VCaP (cell line): Measurements from ENCODE around the gene EPB42.

Experiments used
- H3K27ac ChIP-seq: fragments of 450-650 bp; 2 replicates; pipeline ENCODE4 v1.5.1; 2017
- TF ChIP-seq, protein P1 (sequence below): fragments of 450-650 bp; conservative IDR thresholded peaks from 2 replicates; pipeline ENCODE4 v1.5.1; 2017; ENCODE audit warnings: mild to moderate bottlenecking, moderate library complexity

Gene EPB42

DNA sequence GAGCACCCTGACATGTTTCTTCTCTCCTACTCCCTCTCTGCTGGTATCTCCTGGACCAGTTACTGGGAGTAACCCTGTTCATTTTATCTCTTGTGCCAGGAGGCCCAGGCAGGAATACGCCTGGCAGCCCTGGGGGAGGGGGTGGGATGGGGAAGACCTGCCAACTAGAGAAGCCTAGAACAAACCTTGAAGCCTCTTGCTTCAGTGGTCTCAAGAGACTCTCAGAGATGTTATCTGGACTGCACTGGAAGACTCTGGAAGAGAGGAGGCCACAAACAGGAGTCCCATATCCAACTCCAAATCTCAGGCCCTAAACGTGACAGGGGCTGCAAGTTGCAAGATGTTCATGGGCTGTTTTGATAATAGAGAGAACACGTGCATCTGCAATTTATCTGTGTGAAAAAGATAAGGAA, at the start of gene EPB42:
TSS of gene EPB42 (minus strand) at position 28 of the 413 bp plus-strand sequence. CDS start 193 bp downstream, outside the sequence.
- TF ChIP-seq, protein P1, sequence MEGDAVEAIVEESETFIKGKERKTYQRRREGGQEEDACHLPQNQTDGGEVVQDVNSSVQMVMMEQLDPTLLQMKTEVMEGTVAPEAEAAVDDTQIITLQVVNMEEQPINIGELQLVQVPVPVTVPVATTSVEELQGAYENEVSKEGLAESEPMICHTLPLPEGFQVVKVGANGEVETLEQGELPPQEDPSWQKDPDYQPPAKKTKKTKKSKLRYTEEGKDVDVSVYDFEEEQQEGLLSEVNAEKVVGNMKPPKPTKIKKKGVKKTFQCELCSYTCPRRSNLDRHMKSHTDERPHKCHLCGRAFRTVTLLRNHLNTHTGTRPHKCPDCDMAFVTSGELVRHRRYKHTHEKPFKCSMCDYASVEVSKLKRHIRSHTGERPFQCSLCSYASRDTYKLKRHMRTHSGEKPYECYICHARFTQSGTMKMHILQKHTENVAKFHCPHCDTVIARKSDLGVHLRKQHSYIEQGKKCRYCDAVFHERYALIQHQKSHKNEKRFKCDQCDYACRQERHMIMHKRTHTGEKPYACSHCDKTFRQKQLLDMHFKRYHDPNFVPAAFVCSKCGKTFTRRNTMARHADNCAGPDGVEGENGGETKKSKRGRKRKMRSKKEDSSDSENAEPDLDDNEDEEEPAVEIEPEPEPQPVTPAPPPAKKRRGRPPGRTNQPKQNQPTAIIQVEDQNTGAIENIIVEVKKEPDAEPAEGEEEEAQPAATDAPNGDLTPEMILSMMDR = no peak
- H3K27ac ChIP-seq = no peak within 1 kb of the TSS

DNA sequence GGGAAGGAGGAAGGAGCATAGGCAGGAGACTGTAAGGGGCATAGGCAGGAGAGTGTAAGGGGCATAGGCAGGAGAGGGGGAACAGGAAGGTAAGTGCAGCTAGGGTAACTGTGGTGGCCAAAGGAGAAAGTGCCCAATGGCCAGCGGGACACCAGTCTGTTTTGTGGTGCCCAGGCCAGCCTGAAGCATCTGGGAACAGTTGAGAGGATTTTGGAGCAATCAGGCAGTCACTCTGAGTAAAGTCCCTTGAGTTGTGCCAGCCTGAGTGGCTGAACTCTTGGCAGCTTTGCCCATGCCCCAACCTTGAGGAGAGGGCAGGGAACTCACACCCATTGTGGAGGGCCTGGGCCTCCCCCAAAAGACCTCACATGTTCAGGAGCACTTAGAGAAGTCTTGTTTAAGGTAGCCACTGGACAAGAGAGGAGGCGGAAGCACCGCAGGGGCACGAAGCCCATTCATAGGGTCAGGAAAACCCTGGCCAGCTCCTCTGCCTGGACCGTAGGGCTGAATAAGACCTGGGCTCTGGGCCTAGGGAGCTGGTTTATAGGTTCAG, 49.4 kb upstream of the EPB42 start:
- TF ChIP-seq, protein P1 = no peak
- no peak overlapping the region for H3K27ac ChIP-seq

DNA sequence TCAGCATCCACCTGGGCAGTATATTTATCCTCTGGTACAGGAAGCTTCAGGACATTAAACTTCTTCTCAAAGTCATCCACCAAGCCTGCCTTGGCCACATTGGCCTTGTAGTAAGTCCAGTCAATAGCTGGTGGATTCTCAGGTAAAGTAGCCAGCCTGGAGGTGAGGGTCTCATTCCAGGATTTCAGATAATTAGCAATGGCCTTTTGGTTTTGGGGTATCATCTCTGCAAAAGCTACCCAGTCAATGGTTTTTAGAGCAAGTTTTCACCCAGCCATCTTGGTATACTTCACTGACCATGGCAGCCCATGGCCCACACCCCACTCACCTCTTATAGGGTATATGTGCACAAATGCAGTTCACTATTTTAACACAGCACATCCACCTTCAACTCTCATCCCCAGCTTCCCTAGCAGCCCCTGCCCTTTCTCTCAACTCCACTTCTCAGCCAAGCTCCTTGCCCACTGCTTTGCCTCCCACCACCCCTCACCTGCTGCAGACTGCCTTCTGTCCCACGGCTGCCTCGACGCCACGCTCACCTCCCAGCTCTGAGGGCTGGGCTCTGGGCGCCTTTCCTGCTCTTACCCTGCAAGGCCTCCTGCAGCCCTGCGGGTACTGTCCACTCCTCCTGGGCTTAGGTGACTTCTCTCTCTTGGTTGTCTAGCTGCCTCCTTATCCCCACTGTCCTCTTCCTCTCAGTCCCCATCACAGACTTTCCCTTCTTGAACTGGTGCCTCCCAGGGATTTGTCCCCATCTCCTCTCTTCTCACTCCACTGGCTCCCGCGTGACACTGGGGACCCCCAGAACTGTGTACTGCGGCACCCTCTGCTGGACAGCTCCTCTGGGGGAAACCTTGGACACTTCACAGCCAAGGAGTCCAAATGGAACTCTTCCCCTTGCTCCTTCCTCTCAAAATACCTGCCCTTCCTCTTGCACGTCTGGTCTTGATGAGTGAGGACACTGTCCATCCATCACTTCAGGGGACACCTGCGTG, 47.6 kb upstream of the EPB42 start:
- TF ChIP-seq, protein P1 = no peak
- no peak overlapping the region for H3K27ac ChIP-seq

DNA sequence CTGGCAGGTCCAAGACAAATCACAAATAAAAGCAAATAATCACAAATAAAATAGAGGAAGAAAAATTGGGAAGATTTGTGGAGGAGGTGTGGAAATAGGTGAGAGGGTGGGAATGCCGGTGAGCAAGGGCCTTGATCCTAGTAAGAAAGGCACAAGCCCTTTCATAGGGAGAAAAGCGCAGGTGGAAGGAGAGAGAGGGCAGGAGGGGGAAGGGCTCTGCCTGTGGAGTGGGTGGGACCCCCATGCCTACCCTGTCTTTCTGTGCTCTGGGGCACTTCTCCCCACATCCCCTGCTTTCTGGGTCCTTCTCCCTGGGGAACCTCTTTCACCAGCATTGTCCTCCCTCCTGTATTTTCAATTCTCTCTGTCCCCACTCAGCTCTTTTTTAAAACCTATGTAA, 46.6 kb upstream of the EPB42 start:
- TF ChIP-seq, protein P1 = no peak
- H3K27ac ChIP-seq = no peak overlapping the region

DNA sequence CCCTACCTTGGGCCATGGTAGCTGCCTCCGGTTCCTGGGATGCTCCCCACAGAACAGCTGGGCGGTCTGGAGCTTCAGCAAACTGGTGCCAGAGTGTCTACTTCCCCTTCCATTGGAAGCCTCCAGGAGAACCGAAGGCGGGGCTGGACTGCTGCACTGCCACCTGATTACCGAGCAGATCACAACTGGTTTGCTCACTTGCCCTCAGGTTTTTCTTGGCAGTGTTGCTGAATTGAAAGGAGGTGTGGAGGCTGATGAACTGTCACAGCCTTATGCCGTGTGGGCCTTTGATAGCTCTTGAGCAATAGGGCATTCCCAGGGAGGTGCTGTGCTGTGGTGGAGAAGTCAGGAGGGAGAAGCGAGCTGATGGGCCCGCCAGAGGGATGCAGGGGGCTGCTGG, 46.0 kb upstream of the EPB42 start, which contains the start of gene TGM5:
TSS of gene TGM5 (minus strand) at position 95 of the 400 bp plus-strand sequence. CDS start at position 16, 79 bp downstream.
- H3K27ac ChIP-seq = no peak within 1 kb of the TSS

DNA sequence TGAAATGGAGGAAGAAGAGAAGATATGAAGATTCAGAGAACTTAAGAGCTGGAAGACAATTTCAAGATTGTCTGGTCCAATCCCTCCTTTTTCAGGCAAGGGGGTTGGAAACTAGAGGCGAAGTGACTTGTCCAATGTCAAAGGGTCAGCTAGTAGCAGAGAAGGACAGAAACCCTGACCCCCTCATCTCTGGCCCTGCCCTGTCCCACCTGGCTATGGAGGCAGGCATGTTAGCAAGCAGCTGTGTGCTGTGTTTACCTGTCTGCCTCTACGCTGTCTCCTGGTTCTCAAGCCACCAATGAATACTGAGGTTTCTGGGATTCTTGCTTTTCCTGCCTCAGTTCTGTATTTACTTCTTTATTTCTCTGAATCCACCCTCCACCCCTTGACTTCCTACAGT, 45.6 kb upstream of the EPB42 start:
- TF ChIP-seq, protein P1 = no peak

More for the DNA sequence above, 46.0 kb upstream of the EPB42 start, which contains the start of gene TGM5:
- TF ChIP-seq, protein P1 = no peak

DNA sequence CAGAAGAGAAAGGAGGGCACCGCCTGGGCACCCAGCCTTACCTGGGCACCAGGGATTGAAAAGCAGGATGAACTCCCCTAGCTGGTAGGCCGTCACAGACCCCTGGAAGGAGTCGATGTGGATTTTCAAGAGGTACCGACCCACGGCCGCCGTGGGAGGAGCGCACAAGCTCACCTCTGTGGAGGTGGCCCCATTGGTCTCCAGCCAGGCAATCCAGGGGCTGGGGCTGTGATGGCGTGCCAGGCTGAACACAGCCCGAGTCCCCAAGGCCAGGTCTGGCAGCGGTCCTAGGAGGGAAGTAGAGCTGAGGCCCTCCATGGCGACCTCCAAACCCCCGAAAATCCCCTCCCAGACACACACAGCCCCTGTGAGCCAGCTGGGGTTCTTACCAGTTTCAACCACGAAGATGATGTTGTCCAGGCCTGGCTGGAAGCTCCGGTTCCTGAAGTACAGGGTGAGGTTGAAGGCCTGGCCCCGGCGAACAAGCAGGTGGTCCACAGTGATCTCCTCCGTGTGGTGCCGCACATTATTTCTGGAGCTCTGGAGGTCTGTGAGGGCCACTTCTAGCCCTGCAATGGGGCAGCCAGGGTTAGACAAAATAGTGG, 39.3 kb upstream of the EPB42 start:
- TF ChIP-seq, protein P1 = no peak
- H3K27ac ChIP-seq = no peak overlapping the region

More for the DNA sequence above, 45.6 kb upstream of the EPB42 start:
- no peak overlapping the region for H3K27ac ChIP-seq
